Measurements from ENCODE around the gene NFAM1.

DNA sequence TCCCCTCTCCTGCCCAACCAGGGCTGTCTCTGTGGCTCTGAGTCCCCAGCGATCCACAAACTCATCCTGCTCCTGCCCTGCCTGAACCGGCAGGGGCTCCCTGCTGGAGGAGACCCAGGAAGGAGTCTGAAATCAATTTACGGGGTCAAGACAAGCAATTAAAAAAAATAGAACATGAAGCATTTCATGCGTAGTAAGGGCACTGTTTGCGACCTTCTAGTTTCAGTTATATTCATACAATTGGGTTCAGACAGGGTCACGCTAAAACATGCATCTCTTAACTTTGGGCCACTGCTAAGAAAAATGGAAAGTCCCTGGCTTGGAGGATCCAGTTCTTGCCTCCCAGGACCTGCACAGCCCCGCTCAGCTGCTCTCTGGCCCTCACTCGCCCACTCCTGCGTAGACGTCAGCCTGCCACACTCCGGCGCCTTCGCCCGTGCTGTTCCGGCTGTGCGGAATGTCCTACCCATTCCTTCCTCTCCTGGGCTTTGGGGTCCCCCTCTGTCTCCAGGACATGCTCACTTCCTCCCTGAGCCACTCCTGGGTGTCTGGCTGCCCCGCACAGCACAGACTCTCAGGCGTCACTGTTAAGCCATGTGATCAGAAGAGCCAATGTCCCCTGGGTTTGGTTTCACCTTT is 12.8 kb downstream of the NFAM1 start:
- TF ChIP-seq POLR2AphosphoS5 (IDR thresholded peaks at IDR 0.05; ENCODE audit: low read depth, low read length) (no peak), POLR2A (IDR thresholded peaks at IDR 0.05; ENCODE audit: low read depth, low read length) (no peak), PAX5 (IDR thresholded peaks at IDR 0.05; ENCODE audit: insufficient read depth, low read length, severe bottlenecking) (no peak), TAF1 (IDR thresholded peaks at IDR 0.05; ENCODE audit: low read depth, low read length) (no peak), SPI1 (IDR thresholded peaks at IDR 0.05; ENCODE audit: low read depth, low read length) (peak; percentile 85)
